GM12892 (cell line): Measurements from ENCODE around the gene ARSK.

ENCODE experiments used
- POLR2A ChIP-seq: IDR thresholded peaks from 2 replicates; pipeline ENCODE4 v1.6.1; 2011; ENCODE audit warnings: low read depth, low read length, control low read depth
- POLR2AphosphoS5 ChIP-seq: IDR thresholded peaks from 2 replicates; pipeline ENCODE4 v1.6.1; 2011; ENCODE audit warnings: low read depth, low read length, control low read depth

DNA sequence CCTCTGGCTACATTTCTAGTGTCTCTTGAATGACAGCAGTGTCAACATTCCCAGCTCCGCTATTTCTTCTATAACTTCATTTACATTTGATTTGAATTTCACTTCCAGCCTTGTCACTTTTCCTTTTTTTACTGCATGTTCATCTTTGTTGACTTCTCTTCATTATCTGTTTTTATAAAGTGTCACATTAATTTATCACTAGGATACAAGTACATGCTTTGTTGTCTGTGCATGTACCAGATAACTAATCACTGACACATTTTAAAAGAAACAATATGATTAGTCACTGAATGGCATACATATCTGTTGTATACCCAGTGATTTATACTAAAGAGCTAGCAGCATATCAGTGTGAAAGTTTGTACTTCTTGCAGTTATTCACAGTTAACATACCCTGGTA, 29.1 kb downstream of the ARSK start:
- TF ChIP-seq POLR2A (no peak), POLR2AphosphoS5 (no peak)
